K562 (cell line): ENCODE measurements around the gene ENOX2. TPM values are rescaled to one million over a fixed set of nuclear protein-coding genes. Genes with fewer than 3 reads are reported as not detected.

ENCODE experiments used
- AFF1 ChIP-seq, 2 experiments: fragments of 450-650 bp; IDR thresholded peaks; 2 replicates each; pipeline ENCODE4 v1.6.1; 2018; ENCODE audit warnings: mild to moderate bottlenecking in 2 of 2, low read depth in 1 of 2; ENCODE audit not compliant: partially characterized antibody in 2 of 2
- ARID4B ChIP-seq: sonication (generic); formaldehyde crosslinking; IDR thresholded peaks from 2 replicates; pipeline ENCODE4 v1.8.0; 2022; ENCODE audit warnings: mild to moderate bottlenecking, missing genetic modification reagents
- ATF7 ChIP-seq: fragments of 450-650 bp; IDR thresholded peaks from 2 replicates; pipeline ENCODE4 v1.7.1; 2014; ENCODE audit warnings: mild to moderate bottlenecking, moderate library complexity
- CLOCK ChIP-seq: fragments of 250-450 bp; sonication (Bioruptor Pico); IDR thresholded peaks from 2 replicates; pipeline ENCODE4 v1.4.0; 2020; ENCODE audit warnings: mild to moderate bottlenecking, moderate library complexity, borderline replicate concordance
- ELF2 ChIP-seq: fragments of 250-450 bp; sonication (Bioruptor Pico); IDR thresholded peaks from 2 replicates; pipeline ENCODE4 v1.5.0; 2021; ENCODE audit warnings: mild to moderate bottlenecking
- FOSL1 ChIP-seq: fragments of 200-800 bp; sonication (Bioruptor generic); conservative IDR thresholded peaks from 2 replicates; pipeline ENCODE4 v1.6.1; 2016; ENCODE audit warnings: missing genetic modification characterization, missing compliant biosample characterization
- FOXJ3 ChIP-seq: sonication (generic); formaldehyde crosslinking; IDR thresholded peaks from 2 replicates; pipeline ENCODE4 v1.4.0; 2020; ENCODE audit warnings: mild to moderate bottlenecking, missing genetic modification reagents
- KLF10 ChIP-seq: fragments of 250-450 bp; sonication (Bioruptor Pico); IDR thresholded peaks from 2 replicates; pipeline ENCODE4 v1.6.1; 2021; ENCODE audit warnings: matching md5 sums
- PTBP1 ChIP-seq: fragments of 200-400 bp; formaldehyde crosslinking; IDR thresholded peaks from 2 replicates; pipeline ENCODE4 v1.6.1; 2017; ENCODE audit warnings: low read depth, low read length
- PTTG1 ChIP-seq: fragments of 450-650 bp; IDR thresholded peaks from 2 replicates; pipeline ENCODE4 v1.6.1; 2016; ENCODE audit warnings: low read depth, mild to moderate bottlenecking, missing genetic modification characterization, missing compliant biosample characterization
- SAP30 ChIP-seq: fragments of 200-600 bp; sonication (generic); IDR thresholded peaks from 2 replicates; pipeline ENCODE4 v1.6.1; 2012; ENCODE audit warnings: borderline replicate concordance, low read depth, mild to moderate bottlenecking, moderate library complexity, low read length, control low read depth, inconsistent platforms; ENCODE audit not compliant: insufficient read depth, poor library complexity, severe bottlenecking
- ZC3H4 ChIP-seq: sonication (generic); formaldehyde crosslinking; IDR thresholded peaks from 2 replicates; pipeline ENCODE4 v1.9.0; 2021; ENCODE audit warnings: missing genetic modification reagents, borderline replicate concordance
- ZC3H8 ChIP-seq: fragments of 450-650 bp; IDR thresholded peaks from 2 replicates; pipeline ENCODE4 v1.6.1; 2017
- ZNF699 ChIP-seq: fragments of 250-450 bp; sonication (Bioruptor Pico); IDR thresholded peaks from 2 replicates; pipeline ENCODE4 v1.8.0; 2021; ENCODE audit warnings: mild to moderate bottlenecking, moderate library complexity; ENCODE audit not compliant: insufficient replicate concordance
- polyA plus RNA-seq, 8 experiments: library from polyadenylated mRNA; depleted of rRNA in 4 of 8; stranded (reverse) in 5 of 8; unstranded in 3 of 8; fragments of >200 nt; fragmentation: Nextera tagmentation in 2 of 8; fragmentation: Illumina TruSeq in 1 of 8; extraction: Ambion mirVana in 2 of 8; extraction: Trizol in 1 of 8; gene quantifications; 2 replicates each; pipeline versions ENCODE4 v1.2.1 to v1.2.3, GENCODE V29; 2011 to 2014; ENCODE audit warnings: inconsistent platforms in 1 of 8, missing spikeins in 1 of 8
- total RNA-seq, 7 experiments: library from RNA; depleted of rRNA in 6 of 7; stranded (reverse); fragments of >200 nt in 6 of 7; fragmentation: Illumina TruSeq in 2 of 7; extraction: Trizol in 2 of 7; gene quantifications; 2 replicates each; pipeline versions ENCODE4 v1.2.1 to v1.2.3, GENCODE V29; 2011 to 2021; ENCODE audit warnings: low replicate concordance in 1 of 7

The ENOX2 gene
- total and polyA plus RNA-seq, 9 of the 15 experiments (the other 6 are each of a cell fraction or from before 2014, with no cell fraction given): 6.1 to 24.0 (median 13.8) TPM

GRCh38 chrX:130952266-130953043 lies 49.4 kb upstream of the ENOX2 start (continued):
- TF ChIP-seq ELF2 (CRISPR knock-in tag) (no peak), ZNF699 (CRISPR knock-in tag) (no peak), PTBP1 (no peak), FOXJ3 (CRISPR knock-in tag) (no peak), PTTG1 (tag) (no peak), SAP30 (no peak), ARID4B (CRISPR knock-in tag) (no peak), FOSL1 (tag) (peak; percentile 66), AFF1 (IDR thresholded peaks at IDR 0.05; ENCODE audit: low read depth in 1 of 2, partially characterized antibody in 2 of 2) (peak in 1 of 2 experiments; percentile 77), ZC3H8 (no peak), KLF10 (no peak), ZC3H4 (no peak), CLOCK (CRISPR knock-in tag) (no peak), ATF7 (peak; percentile 39; the same call in 1 of the 2 replicates)
